Esophagus mucosa (tissue), 1 donor: Measurements from ENCODE around the gene SUGCT. TPM values are rescaled to one million over a fixed set of nuclear protein-coding genes. Genes with fewer than 3 reads are reported as not detected.
"Not testable (repeated sequence)": the region's sequence is repeated elsewhere in the genome, so short reads cannot be mapped to it uniquely, and the experiment has no call there.

ENCODE experiments used
- ATAC-seq: fragments of 200-7000 bp; cut with Tn5 transposase; one replicate; pipeline ENCODE4 v1.9.1; 2020
- total RNA-seq: library from RNA; stranded (reverse); gene quantifications from one replicate; pipeline ENCODE4 v1.2.4, GENCODE V29; 2023
- donor health status: DM: yes; HTN: yes; CAD: no.

Gene SUGCT
- total RNA-seq, 1 donor from 2014 or later, result 8.2 TPM

DNA sequence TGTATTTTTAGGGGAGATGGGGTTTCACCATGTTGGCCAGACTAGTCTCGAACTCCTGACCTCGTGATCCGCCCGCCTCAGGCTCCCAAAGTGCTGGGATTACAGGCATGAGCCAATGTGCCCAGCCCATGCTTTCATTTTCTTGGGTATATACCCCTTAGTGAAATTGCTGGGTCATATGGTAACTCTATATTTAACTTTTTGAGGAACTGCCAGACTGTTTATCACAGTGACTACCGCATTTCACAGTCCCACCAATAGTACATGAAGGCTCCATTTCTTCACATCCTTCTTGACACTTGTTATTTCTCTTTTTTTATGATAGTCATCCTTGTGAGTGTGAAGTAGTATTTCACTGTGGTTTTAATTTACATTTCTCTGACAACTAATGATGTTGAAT is 134.0 kb downstream of the SUGCT start:
- not testable (repeated sequence) for ATAC-seq

DNA sequence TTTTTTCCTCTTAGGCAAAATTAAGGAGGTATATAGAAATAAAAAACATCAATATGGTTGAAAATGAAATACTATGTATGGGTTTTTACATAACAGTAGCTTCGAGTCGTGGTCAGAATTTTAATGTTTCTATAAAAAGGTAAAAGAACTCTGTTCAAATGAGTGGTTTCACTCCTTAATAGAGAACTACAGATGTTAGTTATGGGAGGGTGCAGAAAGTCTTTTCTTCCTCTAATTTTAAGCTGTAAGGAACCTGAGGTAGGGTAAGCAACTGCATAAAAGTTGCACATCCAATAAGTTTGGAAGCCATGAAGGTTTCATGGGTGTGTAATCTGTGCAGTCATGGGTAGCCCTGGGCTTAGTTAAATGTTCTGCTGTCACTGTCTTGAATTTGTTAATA is 141.3 kb downstream of the SUGCT start:
- ATAC-seq, result no peak

DNA sequence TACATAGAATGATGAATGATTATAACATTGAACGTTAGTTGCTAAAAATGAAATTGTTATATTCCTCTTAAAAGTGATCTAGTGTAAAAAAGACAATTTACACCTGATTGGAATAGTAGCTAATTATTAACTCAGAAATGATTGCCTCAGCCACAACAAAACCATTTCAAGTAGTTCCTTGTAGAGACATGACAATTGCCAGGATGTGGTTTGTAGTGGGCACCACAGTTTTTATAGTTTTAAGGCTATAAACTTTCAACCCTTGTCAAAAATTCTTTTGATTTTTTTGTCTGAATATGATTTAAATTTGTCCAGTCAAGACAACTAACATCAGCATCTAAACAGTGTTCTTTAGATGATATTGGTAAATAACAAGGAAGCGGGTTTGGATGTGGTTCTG is 145.2 kb downstream of the SUGCT start:
- ATAC-seq, result no peak

DNA sequence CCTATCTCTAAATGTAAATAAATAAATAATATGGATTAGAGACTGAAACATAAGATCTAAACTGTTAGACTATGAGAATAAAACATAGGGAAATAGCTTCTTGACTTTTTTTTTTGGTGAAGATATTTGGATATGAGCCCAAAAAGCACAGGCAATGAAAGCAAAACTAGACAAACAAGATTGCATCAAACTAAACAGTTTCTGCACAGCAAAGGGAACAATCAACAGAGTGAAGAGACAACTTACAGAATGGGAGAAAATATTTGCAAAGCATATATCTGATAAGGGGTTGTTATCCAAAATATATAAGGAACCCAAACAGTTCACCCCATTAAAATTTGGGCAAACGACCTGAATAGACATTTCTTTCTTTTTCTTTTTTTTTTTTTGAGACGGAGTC is 148.1 kb downstream of the SUGCT start:
- no peak for ATAC-seq

DNA sequence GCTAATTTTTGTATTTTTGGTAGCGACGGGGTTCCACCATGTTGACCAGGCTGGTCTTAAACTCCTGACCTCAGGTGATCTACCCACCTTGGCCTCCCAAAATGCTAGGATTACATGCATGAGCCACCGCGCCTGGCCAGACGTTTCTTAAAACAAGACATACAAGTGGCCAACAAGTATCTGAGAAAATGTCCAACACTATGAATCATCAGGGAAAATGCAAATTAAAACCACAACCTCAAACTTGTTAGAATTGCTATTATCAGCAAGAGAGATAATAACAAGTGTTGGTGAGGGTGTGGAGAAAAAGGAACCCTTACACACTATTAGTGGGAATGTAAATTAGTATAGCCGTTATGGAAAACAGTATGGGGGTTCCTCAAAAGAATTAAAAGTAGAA is 148.6 kb downstream of the SUGCT start:
- ATAC-seq, result no peak

DNA sequence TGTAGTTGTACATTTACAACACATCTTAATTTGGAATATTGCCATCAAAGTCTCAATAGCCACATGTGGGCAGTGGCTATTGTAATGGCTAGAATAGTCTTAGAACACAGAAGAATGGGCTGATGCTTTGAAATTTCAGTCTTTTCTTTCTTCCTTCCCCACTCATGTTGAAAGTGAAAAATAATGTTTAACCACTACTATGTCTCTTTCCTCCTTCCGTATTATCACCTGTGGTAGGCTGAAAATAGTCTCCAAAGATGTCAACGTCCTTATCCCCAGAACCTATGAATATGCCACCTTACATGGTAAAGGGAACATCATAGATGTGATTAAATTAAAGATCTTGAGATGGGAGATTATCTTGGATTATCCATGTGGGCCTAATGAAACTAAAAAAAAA is 154.0 kb downstream of the SUGCT start:
- ATAC-seq, result no peak

DNA sequence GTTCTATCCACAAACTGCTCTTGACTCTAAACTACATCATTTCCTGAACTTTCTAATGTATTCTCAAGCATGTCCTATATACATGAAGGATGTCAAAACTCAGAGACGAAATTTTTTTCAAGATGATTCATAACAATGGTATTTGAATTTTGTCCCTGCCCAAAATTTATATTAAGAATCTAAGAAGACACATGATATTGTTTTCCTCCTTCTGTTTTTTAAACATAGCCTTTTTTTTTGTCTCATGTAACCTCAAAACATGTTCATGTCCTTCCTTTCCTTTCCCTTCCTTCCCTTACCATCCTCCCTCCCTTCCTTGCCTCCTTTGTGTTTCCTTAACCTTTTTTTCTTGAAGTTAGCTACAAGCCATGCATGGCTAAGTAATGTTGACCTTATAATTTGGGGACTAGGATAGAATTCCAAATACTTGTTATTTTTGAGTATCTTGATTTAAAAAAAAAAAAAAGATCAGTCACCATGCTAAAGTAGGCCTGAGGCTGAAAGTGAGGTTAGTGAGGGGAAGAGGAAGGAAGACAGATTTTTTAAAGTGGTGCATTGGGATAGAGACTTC is 163.0 kb downstream of the SUGCT start:
- no peak for ATAC-seq

DNA sequence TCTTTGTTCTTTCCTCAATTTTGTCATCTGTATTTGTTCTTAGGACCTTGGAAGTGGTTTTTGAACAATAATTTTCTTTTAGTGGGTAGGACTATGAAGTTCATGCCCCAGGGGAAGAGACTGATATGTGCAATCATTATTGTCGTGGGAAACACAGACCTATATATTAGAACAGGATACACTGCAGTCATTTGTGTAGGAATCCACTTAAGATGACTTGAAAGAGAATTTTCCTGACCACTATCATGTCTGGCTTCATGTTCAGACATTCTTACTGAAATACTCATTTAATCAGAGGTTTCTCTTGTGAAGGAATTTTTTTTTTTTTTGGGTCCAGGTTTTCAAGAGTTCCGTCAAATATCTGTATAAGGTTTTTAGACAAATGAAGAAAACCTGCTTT is 163.6 kb downstream of the SUGCT start:
- no peak for ATAC-seq

DNA sequence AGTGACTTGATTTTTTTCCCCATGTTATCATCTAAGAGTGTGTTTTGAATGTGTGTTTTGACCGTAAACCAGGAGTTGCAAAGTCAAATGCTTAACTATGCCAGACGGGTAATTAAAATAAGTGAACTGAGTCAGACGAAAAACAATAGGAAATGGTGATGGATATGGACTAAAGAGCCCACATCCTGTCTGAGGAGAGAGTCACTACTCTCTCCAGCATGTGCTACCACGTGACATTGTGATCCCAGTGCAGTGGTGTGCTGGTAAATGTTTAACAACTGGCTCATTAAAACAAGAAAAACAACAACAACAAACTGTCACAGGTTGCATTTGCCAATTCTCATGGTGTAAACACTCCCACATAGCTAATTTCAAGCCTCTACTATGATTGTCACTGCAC is 164.3 kb downstream of the SUGCT start:
- no peak for ATAC-seq

DNA sequence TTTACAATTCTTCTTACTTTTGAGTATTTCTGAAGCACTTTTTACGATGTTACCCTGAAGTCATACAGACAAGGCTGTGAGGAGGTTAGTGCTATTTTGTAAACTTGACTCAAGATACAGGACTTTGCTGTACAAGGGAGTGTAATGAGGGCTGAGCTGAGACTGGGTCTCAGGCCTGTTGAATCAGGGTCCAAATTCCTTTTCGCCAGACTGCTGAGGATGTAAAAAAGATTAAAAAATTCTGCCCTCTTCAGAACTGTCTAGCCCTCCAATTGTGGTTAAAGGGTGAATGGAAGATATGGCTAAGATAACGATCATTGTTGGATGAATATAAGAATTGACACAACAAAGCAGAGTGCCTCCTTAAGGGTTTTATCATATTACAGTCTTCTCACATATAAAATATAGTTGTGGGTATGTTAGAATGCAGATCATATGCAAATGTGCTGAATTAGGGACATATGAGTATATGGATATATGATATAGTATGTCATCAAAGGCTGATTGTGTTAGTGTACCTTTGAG is 165.4 kb downstream of the SUGCT start:
- ATAC-seq, result no peak

DNA sequence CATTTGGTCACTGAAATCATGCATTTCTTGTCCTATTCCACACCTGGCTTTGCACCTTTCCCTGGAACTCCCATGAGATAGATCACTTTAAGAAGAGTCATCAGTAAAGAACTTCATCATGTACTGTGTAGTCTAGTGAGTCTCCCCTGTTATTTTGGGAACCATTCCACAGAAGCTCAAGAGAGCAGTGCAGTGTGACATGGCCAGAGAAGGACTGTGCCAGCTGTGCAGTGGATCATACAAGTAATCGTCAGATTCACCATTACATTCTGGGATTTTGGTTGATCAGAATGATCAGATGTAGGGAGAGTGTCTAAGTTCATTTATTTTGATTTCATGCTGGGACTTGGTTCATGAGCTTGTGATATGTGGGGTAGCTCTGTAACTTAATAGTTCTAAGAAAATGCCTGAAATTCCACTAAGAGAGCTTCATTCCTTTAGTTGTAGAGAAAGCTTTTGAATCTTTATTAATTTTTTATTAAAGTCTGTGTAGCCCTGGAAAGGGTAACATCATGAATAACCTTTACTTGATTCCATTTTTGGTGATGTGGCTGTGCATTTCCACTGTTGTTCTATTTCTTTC is 166.8 kb downstream of the SUGCT start:
- no peak for ATAC-seq

DNA sequence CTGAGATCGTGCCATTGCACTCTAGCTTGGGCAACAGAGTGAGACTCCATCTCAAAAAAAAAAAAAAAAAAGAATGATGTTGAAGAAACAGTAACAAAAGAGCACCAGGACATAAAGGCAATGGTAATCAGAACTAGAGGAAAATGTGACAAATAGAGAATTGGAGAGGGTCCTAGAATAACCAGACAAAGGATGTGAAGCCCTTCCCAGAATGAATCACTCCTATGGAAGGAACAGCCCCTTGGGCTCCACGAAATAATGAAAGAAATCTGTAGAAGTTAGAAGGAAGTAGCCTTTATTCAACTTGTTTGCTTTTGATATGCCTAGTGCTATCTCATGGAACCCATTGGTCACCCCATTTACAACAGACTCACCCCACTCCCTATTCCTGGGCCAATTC is 169.2 kb downstream of the SUGCT start:
- ATAC-seq, result no peak

DNA sequence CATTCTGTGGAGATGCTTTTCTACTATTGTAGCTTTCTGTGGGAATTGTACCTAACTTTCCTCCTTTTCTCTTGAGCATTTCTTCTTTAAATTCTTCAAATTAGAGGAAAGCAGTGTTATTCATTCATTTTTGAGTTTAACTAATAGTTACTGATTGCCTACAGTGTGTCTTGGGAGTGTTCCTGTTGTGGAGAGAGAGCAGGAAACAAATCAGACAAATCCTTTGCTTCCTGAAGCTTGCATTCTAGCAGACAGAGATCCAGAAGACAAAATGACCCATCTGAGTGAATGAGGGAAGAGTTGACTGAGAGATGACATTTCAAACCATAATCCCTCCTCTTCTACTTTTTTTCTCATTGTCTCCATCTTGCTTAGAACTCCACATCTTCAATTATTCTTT is 170.4 kb downstream of the SUGCT start:
- no peak for ATAC-seq

DNA sequence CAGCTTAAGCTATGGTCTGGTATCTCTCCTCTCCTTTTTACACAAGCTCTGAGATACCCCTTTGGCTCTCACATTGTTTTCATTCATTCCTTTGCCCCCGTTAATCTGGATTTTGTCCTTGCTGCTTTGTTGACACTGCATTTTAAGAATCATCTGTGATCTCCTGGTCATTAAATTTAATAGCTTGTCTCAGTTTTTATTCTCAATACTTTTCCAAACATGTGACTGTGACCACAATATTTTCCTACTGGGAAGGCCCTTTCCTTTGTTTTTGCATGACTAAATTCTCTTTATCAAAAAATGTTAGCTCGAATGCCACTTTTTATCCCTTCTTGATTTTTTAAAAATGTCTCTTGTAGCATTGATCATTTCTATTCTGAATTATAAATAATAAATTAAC is 171.2 kb downstream of the SUGCT start:
- no peak for ATAC-seq

DNA sequence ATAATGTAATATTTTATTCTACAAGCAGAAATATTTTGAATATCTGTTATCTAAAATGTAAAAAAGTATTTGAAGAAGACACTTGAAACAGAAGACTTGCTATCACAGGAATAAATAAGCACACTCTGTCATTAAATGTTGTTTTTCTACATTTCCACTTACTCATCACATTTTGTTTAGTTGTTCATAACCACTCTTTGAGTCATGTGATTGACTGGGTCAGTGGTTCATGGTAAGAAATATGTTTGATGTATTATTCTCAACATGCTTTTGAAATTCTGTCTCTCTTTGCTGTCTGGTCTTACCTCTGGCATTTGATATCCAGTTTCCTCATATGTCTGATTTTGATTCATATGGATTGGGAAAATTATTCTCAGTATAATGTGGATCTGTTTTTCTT is 171.8 kb downstream of the SUGCT start:
- no peak for ATAC-seq

DNA sequence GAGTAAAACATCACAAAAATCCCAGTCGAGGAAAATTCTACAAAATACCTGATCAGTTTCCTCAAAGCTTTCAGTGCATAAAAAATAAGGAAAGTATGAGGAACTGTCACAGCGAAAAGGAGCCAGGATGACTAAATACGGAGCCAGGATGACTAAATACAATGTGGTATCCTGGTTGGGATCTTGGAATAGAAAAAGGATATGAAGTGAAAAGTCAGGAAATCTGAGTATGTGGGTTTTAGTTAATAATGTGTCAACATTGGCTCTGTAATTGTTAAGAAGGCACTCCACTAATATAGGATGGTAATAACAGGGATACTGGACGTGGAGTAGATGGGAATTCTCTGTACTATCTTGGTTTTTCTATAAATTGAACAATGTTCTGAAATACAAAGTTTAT is 175.5 kb downstream of the SUGCT start:
- ATAC-seq, result no peak

DNA sequence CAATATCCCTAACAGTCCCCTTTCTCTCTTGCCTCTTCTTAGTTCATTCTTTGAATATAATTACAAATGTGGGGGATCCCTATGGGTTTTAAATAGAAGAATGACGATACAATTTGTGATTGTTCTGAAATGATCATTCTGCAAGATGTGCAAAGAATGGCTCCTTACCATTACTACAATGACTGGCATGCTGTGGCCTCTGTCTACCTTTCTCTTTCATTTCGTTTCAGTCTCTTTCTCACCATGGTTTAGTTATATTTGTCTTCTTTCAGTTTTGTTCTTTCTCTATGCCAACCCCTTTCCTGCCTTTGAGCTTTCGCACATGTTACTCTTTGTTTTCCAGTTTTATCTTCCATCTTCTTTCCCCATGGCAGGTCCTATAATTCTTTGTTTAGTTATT is 176.5 kb downstream of the SUGCT start:
- ATAC-seq, result no peak

DNA sequence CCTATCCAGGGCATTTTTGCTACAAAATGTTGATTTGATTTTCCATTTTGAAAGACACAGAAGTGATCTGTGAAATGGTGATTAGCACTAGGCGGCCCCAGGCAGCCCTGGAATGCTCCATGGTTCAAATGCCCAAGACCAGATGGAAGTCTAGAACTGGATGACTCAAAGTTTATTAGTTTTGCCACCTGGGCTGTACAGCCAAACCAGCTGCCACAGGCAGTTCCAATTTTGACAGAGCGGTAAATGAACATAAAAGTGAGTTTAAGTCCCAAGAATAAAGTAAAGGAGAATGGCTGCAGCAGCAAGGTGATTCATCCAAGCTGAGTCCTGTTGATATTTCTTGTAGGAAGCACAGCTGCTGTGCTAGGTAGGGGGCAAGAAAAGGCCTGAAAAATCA is 180.5 kb downstream of the SUGCT start:
- ATAC-seq, result no peak

DNA sequence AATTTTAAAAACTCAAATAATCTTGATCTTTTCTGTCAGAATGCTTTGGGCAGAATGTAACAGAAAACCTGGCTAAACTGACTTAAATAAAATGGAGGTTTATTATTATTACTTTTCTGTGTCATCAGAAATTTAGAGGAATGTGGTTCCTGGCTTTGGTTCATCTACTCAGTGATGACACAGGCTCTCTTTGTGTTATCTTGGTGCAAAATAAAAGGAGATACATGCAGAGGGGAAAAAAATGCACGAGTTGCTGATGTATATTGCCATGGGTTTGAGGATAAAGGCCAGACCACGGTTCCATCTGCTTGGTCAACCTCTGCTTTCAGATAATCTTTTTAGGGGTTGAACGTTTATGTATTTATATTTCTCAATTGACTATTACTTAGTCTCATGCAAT is 181.4 kb downstream of the SUGCT start:
- ATAC-seq, result no peak

DNA sequence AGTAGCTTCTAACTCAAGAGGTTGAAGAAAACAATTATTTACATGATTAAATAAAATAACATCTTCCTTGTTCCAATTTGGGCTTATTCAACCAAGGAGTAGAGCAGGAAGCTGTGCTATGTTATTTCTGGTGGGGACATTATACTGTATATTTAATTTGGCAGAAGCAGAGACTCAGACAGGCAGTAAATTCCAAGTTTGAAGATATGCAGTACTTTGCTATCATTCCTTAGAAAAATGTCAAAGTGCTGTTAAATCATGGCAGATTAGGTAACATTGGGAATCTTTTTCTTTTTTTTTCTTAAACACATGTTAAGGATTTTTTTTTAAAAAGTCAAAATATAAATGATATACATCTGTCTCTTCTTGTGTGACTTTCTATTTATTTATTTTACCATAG is 190.1 kb downstream of the SUGCT start:
- ATAC-seq, result no peak

DNA sequence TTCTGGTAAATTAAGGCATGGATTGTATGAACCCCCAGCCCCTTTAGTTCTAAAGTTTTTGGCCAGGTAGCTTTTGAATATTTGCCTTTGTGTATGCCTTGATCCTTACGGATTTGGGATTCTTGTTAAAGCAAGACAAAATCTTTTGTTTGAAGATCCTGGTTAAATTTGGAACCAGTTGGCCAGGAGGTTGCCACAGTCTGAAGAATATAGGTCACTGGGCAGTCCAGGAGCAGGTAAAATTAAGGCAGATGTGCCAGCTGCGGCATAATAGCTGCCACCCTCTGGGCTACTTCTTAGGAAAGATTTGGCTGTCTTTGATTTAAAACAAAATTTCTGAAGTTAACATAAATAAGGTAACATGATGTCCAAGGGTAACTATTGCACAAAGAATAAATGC is 192.3 kb downstream of the SUGCT start:
- ATAC-seq, result no peak

DNA sequence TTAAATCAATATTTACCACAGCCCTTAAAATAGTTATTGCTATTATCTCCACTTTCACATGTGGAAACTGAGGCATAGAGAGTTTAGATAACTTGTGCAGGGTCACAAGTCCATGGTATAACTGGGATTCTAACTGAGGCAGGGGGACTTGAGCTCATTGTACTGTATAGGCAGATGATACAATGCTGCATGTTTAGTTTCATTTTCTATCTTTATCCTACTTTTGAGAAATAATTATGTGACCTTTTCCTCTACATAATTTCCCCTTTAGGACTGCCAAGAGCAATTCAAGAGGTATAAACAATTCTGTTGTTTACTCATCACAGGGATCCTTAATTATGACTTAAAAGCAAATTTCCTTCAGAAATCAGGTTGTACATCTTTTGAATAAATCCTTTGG is 193.1 kb downstream of the SUGCT start:
- no peak for ATAC-seq

DNA sequence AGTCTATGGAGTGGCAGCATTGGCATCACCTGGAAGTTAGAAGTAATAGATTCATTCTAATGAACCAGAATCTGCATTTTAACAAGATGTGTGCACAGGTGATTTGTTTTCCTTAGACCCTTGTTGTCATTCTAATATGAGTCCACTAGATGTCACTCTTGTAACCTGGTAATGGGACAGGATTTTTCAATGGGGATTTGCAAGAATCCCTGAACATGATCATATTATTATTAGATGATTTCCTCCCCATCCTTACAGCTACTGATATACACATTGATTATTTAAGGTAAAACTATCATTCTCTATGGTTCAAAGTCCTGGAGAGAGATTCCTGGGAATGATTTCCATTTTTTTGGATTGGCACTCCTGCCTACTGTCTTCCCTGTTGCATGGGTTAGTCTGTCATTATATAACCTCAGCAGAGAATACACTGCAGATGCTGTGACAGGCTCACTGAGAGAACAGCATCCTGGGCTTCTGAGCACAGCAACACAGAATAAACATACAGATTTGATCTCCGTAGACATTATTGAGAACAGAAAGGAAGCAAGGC is 194.9 kb downstream of the SUGCT start:
- ATAC-seq, result peak; percentile 55

DNA sequence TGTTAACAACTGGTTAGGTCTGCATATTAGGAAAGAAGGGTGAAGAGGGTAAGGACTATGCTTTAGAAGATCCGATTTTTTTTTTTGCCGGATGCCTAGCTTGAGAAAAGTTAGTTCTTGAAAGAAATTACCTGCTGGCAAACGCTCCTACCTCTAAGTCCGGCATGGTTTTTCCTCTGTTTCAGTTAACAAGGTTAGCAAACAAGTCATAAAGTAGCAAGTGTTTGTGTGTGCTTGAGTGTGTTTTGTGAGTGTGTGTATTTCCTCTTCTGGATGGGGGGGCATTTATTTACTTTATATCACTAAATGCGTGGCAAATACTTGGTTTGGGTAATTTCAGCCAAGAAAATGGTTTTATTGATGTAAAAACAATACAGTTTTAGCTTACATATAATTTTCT is 195.6 kb downstream of the SUGCT start:
- ATAC-seq, result no peak

DNA sequence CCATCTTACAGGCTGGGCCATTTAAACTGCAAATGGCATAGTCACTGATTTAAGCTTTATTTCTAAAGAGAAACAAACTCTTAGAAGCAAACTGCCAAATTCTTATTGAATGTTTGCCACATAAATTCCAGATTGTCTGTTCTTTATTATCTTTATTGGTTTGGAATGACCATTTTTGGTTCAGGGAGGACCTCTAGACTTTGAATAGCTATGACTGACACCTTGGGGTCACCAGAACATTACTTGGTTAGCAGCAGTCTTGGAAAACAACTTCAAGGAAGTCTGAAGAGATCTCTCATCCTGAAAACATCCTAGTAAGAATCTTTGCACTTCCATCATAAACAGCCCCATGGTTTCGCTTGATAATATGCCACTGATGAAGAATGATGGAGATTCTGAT is 197.1 kb downstream of the SUGCT start:
- no peak for ATAC-seq
